GM12872 (cell line): ENCODE data around the gene NUDT10.

Experiments used
- CTCF ChIP-seq: IDR thresholded peaks from 3 replicates; pipeline ENCODE4 v1.5.1; 2011; ENCODE audit warnings: low read depth, mild to moderate bottlenecking, low read length, moderate library complexity; ENCODE audit not compliant: insufficient read depth

NUDT10 gene

DNA sequence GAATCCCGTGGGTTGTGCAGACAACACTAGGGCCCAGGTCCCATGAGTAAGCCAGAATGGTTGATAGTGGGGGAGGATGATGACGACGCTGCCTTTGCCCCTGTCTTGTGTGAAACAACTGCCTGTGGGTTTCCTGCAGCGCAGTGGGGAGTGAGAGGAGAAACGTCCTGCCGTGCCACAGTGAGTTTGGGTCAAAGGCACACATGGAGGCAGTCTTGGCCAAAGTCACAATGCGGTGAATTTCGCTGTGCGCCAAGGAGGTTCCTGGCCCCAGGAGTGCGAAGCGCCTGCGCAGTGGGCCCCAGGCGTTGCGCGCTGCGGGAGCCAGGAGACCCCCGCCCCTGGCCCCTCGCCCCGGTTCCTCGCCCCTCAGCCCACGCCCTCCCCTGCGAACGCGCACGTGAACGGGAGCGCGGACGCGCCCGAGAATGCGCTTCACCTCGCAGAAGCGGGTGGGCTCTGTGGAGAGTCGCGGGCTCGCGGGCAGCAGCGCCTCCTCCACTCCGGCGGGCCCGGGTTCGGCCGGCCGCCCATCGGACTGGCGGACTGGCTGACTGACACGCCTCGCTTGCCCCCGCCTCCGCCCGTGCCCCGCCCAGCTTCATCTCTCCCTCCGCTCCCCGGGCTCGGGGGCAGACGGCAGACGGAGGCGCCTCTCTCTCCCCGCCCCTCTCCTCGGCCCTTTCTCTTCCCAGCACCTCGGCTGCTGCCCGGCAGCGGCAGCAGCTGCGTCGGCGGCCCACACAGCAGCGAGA is at the start of gene NUDT10:
Gene NUDT10 (plus strand): TSS at position 635 of the 755 bp plus-strand sequence. CDS start 144 bp downstream, outside the sequence.
- TF ChIP-seq CTCF, result no peak

DNA sequence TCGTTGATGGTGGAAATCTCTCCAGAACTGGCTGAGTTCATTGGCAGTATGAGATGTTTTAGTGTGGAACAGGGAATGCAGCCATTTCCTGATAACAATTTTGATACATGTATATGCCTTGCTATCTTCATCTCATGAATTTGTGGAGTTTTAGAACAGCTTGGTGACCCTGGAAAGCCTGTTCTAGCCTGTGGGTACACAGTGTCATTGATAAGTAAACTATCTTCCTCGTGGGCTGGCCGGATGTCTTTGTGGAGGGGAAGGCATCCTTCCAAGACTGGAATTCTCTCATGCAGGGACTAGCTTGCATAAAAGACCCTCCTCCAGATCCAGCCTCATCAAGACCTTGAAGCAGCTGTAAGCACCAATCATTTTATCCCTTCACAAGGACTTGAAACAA is 40.2 kb upstream of the NUDT10 start:
- TF ChIP-seq CTCF, result no peak

DNA sequence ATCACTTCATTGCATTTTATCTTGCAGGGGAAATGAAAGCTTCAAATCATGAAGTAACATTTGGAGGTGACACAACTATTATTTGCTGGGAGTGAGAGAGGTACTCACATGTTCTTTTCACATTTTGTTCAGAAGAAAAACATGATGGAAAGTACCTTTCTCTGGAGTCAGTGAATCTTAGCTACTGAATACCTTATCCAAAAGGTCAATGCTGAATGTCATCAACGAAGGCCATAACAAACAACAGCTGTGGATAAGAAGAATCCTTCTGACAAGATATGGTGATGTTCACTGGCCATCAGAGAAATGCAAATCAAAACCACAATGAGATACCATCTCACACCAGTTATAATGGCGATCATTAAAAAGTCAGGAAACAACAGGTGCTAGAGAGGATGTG is 36.5 kb upstream of the NUDT10 start:
- TF ChIP-seq CTCF, result no peak

GRCh38 chrX:51316271-51316670 is 16.4 kb upstream of the NUDT10 start:
- no peak for TF ChIP-seq CTCF

DNA sequence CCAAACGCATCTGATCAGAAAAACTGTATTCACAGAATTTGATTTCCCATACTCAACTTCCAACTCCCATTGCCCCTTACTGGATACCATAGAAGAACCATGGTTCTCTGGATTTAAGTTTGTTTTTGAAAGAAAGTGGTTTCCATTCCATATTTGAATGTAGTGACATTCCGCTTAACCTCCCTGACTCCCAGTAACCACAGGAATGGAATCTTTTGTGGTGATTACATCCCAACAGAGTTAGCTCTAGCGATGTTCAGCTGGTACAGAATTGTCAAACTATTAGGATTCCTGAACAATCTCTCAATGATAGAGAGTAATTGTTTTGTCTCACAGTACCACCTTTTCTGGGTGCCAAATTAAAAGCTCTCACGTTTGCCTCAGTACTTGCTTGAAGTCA is 1.7 kb downstream of the NUDT10 start:
- no peak for TF ChIP-seq CTCF

DNA sequence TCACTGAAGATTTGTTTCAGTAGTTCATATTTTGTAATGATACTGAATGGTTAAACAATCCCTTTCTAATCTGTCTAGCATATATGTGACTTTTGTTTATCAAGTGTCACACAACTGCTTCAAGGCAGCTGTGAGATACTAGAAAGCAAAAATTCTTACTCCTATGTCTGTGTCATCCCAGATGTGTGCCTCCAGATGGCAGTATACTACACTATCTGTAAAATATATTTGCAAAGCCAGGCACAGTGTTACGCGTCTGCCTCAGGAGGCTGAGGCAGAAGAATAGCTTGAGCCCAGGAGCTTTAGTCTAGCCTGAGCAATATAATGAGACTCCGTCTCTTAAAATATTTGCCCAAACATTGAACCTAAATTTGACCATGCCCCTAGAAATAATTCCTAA is 4.0 kb downstream of the NUDT10 start:
- peak; percentile 36; the same call in 2 of the 3 replicates for TF ChIP-seq CTCF

DNA sequence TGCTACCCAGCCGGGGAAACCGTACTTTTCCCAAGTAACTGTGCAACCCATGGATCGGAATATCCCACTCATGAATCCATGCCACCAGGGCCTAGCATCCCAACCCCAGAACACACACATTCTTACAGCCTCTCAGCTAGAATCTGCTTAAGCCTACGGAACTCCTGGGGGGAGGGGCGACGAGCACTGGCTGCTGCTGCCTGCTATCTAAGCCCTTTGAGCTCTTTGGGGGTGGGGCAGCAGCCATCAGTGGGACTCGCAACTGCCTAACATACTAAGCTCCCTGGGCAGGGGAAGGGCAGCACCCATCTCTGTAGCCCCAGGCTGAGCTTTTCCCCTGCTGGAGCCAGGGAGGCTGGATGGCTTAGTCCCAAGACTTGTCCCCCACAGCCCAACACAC is 28.6 kb downstream of the NUDT10 start:
- no peak for TF ChIP-seq CTCF
